Retina (tissue), 1 donor: ENCODE results near the gene RBM47.
"Not testable (repeated sequence)": the region's sequence is repeated elsewhere in the genome, so short reads cannot be mapped to it uniquely, and the experiment has no call there.

Source experiments
- DNase-seq: peaks from one replicate; pipeline ENCODE4 v3.0.0-alpha.2; 2016

RBM47 gene

GRCh38 chr4:40434126-40434687 is 195.5 kb downstream of the RBM47 start:
- no peak for DNase-seq

GRCh38 chr4:40432504-40432903 is 197.2 kb downstream of the RBM47 start:
- no peak for DNase-seq

DNA sequence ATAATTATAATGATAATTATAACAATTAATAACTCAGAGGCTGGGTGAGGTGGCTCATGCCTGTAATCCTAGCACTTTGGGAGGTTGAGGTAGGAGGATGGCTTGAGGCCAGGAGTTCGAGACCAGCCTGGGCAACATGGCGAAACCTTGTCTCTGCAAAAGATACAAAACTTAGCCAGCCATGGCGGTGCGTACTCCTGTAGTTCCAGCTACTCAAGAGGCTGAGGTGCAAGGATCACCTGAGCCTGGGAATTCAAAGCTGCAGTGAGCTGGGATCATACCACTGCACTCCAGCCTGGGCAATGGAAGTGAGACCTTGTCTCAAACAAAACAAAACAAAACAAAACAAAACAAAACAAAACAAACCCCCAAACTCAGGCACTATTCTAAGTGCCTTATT is 201.8 kb downstream of the RBM47 start:
- DNase-seq: not testable (repeated sequence)

GRCh38 chr4:40427128-40427527 is 202.5 kb downstream of the RBM47 start:
- no peak for DNase-seq

DNA sequence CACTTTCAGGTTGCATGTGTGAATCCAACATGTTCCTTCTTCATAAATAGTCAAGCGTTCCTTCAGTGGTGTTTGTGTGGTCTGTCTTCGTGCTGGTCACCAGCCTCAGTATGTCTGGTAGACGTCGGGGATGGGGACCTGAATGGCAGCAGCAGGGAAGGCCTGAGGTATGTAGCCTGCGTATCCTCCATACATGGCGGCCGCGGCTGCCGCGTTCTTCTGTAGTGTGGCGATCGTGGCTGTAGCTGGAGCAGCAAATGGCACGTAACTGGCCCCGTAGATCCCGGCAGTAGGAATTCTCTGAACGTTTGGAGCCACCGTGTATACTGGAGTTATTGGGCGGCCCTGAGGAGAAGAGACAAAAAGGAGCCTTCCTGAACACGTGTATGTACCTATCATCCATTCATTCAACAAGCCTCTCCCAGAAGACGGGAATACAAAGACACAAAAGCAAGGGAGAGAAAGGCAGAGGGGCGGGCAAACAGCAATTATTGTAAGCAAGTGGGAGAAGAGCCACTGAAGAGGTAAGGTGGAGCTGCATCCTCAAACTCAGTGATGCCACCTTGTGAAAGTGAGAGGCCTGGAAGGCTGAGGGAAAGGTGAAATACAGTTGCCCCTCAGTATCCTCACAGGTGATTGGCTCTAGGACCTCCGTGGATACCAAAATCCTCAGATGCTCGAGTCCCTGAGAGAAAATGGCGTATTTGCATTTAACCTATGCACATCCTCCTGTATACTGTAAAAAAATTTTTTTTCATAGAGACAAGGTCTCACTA is 203.7 kb downstream of the RBM47 start:
- no peak for DNase-seq

- DNase-seq: no peak
Measured at GRCh38 chr4:40423735-40424134, 205.9 kb downstream of the RBM47 start.

- no peak for DNase-seq
Measured at GRCh38 chr4:40421839-40422708, 207.6 kb downstream of the RBM47 start.

DNA sequence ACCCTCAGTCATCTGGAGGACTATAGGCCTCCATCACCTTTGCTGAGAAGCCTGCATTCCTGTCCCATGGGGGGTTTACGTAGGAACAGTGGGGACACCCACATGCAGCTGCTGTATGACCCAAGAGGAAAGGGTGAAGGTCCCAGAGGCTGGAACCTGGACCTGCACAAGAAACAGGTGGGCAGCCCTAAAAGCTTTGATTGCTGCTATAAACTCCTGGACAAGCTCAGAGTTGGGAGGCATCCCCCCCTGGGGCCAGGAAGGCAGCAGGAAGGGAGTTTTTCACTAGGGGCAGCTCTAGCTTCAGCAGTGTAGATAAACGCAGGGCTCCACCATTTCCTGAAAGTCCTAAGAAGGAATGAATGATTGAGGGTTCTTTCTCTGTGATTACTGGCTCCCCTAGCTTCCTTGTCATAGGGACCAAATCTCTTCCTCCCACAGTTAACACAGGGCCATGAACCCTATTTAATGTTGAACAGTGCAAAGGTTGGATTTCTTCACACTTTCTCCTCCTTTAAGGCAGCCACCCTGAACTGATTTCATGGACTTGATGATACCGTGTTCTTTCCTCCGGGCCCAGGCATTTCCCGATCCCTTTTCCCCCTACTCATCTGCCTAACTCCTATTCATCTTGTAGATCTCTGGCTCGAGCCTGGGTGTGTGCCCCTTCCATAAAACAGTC is 210.3 kb downstream of the RBM47 start:
- no peak for DNase-seq

- DNase-seq: no peak
Measured at GRCh38 chr4:40418430-40419230, 211.0 kb downstream of the RBM47 start.

GRCh38 chr4:40417941-40418340 is 211.7 kb downstream of the RBM47 start:
- no peak for DNase-seq

DNA sequence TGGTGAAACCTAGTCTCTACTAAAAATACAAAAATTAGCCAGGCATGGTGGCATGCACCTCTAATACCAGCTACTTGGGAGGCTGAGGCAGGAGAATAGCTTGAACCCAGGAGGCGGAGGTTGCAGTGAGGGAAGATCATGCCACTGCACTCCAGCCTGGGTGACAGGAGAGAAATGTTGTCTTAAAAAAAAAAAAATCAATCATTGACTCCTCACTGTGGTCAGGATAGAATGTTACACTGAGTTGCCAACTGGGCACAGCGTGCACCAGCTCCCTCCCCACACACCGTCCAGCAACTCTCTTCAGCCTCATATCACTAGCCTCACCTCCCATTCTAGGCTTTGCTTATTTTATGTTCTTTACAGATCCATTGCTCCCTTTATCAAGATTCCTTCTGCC is 215.0 kb downstream of the RBM47 start:
- DNase-seq: no peak

DNA sequence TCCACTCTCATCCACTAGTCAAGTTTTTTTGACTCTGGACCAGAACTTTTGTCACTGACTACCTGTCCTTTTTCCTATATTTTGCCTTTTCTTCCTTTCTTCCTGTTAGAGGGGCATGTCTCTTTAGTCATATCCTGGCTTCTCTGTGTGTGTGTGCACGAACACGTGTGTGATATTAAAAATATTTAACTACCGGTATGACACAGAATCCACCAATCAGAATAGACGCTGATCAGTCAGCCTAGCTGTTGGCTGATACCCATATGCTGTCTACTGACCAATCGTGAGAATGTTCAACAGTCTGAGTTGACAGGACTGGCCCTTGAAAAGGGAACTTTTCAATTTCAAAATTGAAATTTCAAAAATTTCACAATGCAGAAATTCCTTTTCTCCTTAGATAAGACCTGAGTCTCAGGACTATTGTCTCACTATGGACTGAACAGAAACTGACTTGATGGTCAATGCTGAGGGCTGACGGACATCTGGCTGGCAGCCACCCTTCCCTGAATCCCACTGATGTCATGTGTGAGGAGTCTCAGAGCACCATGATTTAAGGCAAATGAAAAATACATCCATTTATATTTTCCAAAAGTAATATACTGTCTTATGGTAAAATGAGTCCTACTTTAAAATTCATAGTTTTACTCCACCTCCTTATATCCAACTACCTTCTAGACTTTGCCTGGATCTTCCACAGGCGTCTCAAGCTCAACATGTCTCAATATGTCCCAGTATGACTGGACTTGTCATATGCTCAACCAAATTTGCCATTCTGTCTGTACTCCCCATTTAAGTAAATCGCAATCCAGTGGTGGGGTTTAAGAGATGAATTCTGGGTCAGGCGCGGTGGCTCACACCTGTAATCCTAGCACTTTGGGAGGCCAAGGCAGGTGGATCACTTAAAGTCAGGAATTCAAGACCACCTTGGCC is 216.5 kb downstream of the RBM47 start:
- DNase-seq: no peak

- DNase-seq: no peak
Measured at GRCh38 chr4:40412388-40412787, 217.3 kb downstream of the RBM47 start.

GRCh38 chr4:40409835-40410234 is 219.8 kb downstream of the RBM47 start:
- no peak for DNase-seq

GRCh38 chr4:40407468-40407867 is 222.2 kb downstream of the RBM47 start:
- DNase-seq: not testable (repeated sequence)

DNA sequence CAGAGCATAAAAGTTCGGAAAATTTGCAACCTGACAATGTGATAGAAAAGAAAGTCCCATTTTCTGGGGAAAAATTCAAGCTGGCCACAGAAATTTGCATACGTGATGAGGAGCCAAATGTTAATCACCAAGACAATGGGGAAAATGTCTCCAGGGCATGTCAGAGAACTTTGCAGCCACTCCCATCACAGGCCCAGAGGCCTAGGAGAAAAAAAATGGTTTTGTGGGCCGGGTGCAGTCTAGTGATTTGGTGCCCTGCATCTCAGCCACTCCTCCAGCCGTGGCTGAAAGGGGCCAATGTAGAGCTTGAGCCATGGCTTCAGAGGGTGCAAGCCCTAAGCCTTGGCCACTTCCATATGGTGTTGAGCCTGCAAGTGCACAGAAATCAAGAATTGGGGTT is 223.3 kb downstream of the RBM47 start:
- DNase-seq: no peak

GRCh38 chr4:40405193-40405592 is 224.5 kb downstream of the RBM47 start:
- DNase-seq: no peak

DNA sequence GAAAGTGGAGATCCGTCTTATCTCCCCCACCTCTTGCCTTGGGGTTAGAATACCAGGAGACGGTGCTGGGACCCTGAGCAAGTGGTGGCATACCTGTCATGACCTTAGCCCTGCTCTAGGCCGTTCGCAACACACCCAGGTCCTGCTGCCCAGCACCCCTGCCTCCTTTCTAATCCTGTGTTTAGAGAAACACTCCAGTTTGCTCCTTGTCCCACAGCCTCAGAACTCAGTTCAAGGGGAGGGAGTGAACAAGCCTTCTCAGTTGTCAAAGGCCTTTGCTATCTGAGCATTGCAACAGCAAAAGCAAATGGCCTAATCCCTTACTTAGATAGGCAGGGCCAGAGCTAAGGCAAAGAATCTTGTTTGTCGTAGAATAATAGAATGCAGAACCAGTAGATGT is 226.6 kb downstream of the RBM47 start:
- DNase-seq: no peak

DNA sequence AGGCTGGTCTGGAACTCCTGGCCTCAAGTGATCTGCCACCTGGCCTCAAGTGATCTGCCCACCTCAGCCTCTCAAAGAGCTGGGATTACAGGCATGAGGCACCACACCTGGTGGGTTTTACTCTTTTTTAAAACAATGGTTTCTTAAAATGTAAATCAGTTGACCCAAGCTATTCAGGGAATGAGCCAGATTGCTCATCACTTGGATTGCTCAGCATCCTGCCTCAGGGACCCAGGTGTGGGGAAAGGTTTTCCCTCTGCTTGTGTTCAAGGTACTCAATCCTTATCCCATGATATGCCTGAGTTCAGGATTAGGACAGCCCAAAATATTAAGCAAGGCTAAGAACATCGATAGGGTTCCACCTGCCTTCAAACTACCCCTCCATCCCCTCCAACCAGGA is 227.1 kb downstream of the RBM47 start:
- DNase-seq: no peak

DNA sequence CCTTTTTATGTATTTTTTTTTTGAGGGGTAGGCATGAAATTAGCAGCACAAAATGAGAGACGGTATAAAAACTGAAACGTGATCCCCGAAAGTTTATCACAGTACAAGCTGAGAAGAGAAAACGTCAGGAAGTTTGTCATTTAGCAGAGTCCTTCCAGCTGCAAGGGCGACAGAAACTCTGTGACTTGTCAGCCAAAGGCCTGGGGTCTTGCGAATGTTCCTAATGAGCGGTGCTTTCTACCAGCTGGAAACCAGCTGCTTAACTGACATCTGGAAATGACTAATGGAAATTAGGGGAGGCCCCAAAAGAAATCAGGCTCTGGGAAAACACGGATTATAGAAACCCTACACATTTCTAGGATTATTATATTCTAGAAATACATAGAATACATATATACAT is 228.0 kb downstream of the RBM47 start:
- DNase-seq: no peak

DNA sequence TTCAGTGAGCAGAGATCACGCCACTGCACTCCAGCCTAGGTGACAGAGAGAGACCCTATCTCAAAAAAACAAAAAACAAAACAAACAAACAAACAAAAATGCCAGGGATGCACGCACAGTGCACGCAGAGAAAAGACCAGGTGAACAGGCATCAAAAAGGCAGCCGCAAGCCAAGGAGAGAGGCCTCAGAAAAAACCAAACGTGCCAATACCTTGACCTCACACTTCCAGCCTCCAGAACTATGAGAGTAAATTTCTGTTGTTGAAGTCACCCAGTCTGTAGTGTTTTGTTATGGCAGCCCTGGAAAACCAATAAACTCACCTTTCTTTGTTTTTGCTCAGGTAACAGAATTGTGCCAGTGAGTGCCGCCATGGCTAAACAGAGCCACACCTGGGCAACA is 228.6 kb downstream of the RBM47 start:
- DNase-seq: no peak
